GM21390 (cell line): Measurements from ENCODE around the gene DOCK3.
"Not testable (repeated sequence)": the region's sequence is repeated elsewhere in the genome, so short reads cannot be mapped to it uniquely, and the experiment has no call there.

Source experiments
- ATAC-seq: cut with Tn5 transposase; IDR thresholded peaks from one replicate; pipeline ENCODE4 v1.9.1; 2021; ENCODE audit not compliant: unreplicated experiment

Gene DOCK3

DNA sequence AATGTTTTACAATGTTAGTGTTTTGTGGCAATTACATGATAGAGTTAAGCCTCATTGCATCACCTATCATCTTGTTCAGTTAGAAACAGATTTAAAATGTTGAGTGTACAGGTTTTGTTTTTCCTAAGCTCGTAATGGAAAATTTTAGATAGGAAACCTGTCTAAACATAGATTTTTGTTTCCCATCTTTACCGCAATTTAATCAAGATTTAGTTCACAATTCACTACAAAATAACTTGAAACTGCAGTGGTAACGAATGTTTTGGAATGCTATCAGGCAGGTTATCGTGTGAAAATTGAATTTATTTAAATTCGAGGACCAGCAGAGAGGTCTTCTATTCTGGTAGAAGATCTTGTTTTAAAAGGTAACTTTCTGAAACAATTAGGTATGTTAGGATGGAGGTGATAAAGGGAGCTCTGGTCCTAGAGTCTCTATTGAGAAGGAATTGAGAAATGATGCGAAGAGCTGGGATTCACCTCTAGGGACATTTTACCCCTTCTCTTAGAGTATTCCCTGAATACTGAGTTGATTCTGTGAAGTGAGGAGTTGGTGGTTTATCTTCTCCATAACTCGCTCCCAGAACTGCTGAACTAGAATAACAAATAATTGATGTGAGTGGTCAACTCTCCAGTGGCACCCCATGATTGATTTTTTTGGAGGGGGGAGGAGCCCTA, 1.4 kb downstream of the DOCK3 start:
- ATAC-seq: no peak

DNA sequence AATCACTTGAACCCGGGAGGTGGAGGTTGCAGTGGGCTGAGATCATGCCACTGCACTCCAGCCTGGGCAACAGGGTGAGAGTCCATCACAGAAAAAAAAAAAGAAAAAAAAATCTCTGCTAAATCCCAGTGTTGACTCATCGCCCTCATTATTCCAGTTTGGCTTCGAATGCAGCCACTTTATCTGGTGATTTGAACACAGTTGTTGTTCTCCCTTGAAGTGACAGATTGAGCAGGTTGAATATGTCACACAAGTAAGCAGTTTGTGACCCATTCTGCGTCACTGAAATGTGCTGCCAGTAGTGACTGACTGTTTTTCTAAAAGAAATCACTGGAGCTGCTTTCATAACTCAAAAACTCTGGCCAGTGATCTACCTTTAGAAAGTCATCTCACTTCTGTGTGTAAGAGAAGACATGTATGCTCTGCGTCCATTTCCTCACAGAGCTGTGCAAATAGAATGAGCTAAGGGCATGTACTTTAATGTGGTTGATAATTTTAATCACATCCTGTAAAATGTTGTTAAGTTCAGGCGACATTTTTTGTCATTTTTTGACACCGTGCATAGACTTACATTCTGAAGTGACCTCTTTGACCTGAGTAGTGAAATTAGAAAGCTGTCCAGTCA, 12.5 kb downstream of the DOCK3 start:
- ATAC-seq: no peak

GRCh38 chr3:50687916-50688315, 13.2 kb downstream of the DOCK3 start:
- ATAC-seq: no peak

DNA sequence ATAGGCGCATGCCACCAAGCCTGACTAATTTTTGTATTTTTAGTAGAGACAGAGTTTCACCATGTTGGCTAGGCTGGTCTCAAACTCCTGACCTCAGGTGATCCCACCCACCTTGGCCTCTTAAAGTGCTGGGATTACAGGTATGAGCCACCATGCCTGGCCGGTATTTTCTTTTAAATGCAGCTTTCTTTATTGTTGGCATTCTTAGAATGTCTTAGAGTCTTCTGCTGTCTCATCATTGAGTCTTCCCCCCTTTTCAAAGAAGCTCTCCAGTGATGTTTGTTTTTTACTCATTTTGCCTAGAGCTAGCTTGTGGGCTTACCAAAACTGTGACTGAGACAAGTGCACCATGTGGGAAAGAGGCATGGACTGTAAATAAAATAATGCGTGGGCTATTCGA, 13.9 kb downstream of the DOCK3 start:
- ATAC-seq: not testable (repeated sequence)

GRCh38 chr3:50689558-50689957, 14.8 kb downstream of the DOCK3 start:
- ATAC-seq: no peak

DNA sequence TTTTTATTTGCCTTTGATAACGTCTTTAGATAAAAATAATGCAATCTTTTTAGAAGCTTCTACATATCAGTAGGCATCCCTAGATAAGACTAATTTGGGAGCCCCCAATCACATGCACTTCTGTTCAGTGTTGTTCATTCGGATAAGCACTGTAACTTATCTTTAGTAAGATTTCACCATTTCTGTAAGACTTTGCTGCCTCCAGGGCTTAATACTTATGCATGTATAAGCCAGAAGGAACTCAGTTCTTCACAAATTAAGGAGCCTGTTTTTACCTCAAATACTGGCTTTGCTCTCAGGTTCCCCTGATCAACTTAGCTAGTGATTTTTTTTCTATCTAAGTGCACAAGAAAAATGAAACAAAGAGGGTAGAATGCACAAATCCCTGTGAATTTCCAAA, 20.3 kb downstream of the DOCK3 start:
- ATAC-seq: no peak

- no peak for ATAC-seq
Measured at GRCh38 chr3:50696276-50696675, 21.5 kb downstream of the DOCK3 start.

GRCh38 chr3:50698269-50698668, 23.5 kb downstream of the DOCK3 start:
- ATAC-seq: no peak

DNA sequence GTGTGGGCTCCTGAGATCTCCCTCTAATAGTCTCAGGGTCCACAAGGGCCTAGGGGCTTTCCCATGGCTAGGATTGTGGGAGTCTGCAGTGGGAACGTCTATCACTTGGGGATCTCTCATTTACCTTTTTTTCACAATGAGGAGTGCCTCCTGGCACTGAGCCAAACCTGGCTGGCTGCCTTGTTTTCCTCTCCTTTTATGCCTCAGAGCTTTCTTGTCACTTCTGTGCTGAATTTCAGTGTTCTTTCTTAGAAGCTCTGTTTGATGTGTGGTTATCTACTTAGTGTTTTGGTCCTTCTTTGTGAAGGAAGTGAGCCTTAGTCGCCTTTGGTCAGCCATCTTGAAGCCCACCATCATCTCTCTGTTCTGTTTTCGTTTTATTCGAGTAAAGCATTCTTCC, 33.9 kb downstream of the DOCK3 start:
- ATAC-seq: no peak

DNA sequence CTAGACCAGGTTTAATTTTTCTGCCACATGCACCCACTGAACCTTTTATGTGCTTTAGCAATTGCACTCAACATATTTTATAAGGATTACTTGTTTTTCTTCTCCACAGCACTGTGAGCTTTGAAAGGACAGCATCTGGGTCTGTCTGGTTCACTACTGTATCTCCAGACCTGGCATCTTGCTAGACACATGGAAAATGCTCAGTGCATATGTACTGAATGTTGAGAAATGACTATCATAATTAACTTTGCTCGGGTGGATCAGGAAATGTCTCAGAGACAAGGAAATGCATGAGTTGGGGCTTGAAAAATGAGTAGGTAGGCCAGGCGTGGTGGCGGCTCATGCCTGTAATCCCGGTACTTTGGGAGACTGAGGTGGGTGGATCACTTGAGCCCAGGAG, 40.2 kb downstream of the DOCK3 start:
- ATAC-seq: no peak

DNA sequence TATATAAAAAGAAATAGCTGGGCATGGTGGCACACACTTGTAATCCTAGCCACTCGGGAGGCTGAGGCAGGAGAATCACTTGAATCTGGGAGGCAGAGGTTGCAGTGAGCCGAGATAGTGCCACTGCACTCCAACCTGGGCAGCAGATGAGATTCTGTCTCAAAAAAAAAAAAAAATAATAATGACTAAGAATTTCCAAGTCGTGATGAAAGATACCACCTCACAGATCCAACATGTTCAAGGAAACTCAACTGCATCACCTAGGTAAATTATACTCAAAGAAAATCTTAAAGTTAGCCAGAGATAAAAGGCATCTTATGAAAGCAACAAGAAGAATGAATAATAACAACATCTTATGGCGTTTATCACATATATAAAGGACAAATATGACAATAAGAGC, 50.1 kb downstream of the DOCK3 start:
- no peak for ATAC-seq

DNA sequence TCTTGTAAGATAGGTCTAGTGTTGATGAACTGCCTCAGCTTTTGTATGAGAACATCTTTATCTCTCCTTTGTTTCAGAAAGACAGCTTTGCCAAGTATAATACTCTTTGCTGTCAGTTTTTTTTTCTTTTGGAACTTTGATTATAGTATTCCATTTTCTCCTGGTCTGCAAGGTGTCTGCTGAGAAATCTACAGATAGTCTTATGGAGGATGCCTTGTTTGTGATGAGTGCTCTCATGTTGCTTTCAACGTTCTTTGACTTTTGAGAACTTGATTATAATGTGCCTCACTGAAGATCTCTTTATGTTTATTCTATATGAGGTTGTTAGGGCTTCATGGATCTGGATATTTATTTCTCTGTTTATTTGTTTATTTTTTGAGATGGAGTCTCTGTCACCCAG, 60.3 kb downstream of the DOCK3 start:
- ATAC-seq: no peak

DNA sequence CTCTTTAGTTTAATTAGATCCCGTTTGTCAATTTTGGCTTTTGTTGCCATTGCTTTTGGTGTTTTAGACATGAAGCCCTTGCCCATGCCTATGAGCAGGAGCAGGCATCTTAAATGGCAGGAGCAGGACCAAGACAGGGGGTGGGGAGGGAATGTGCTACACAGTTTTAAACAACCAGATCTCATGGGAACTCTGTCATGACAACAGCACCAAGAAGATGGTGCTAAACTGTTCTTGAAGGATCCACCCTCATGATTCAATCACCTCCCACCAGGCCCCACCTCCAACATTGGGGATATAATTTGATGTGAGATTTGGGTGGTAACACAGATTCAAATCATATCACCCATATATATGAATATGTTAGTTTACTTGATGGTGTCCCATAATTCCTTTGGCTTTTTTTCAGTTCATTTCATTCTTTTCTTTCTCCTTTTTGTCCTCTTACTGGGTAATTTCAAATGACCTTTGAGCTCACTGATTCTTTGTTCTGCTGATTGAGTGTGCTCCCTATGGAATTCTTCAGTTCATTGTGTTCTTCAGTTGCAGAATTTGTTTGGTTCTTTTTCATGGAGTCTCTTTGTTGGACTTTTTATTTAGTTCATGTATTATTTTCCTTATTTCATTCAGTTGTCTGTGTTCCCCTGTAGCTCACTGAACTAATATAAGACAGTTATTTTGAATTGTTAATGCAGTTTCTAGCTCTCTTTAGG, 62.6 kb downstream of the DOCK3 start:
- ATAC-seq: no peak

- no peak for ATAC-seq
Measured at GRCh38 chr3:50737906-50738598, 63.3 kb downstream of the DOCK3 start.

DNA sequence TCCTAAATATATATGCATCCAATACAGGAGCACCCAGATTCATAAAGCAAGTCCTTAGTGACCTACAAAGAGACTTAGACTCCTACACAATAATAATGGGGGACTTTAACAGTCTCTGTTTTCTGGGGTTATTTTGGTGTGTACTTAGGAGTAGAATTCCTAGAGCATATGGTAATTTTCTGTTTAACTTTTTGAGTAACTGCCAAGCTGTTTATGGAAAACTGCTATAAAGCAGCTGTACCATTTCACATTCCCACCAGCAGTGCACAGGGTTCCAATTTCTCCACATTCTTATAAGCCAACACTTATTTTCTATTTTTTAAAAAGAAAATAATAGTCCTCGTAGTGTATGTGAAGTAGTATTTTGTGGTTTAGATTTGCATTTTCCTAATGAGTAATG, 68.9 kb downstream of the DOCK3 start:
- no peak for ATAC-seq

DNA sequence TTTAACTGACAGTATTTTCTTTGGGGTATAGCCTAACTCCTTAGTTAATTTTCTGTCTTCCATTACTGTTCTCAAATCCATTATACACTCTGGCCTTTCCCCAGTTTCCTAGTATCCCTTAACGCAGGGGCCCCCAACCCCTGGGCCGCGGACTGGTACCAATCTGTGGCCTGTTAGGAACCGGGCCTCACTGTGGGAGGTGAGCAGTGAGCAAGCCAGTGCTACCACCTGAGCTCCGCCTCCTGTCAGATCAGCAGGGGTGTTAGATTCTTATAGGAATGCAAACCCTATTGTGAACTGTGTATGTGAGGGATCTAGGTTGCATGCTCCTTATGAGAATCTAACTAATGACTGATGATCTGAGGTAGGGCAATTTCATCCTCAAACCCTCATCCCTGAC, 75.1 kb downstream of the DOCK3 start:
- no peak for ATAC-seq

GRCh38 chr3:50759015-50759414, 84.3 kb downstream of the DOCK3 start:
- ATAC-seq: no peak

DNA sequence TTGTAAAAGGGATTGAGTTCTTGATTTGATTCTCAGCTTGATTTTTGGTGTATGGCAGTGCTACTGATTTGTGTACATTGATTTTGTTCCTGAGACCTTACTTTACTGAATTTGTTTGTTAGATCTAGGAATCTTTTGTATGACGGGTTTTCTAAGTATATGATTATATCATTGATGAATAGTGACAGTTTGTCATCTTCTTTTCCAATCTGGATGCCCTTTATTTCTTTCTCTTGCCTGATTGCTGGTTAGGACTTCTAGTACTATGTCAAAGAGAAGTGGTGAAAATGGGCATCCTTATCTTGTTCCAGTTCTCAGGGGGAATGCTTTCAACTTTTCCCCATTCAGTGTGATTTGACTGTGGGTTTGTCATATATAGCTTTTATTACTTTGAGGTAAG, 103.0 kb downstream of the DOCK3 start:
- no peak for ATAC-seq

GRCh38 chr3:50781766-50782165, 107.0 kb downstream of the DOCK3 start:
- ATAC-seq: not testable (repeated sequence)

DNA sequence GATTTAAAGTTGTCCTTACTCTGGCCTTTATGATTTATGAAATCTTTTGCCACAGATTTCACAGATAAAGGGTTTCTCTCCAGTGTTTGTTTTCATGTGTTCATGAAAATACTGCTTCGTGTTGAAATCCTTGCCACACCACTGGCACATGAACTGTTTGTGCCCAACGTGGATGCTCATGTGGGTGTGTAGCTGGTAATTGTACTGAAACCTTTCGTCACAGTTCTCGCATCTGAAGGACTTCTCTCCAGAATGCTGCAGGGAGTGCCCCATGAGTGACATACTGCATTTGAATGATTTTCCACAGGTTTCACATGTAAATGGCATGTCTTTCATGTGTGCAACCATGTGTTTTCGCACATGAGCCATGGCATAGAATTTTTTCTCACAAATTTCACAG, 111.9 kb downstream of the DOCK3 start:
- no peak for ATAC-seq

GRCh38 chr3:50790894-50791293, 116.2 kb downstream of the DOCK3 start:
- not testable (repeated sequence) for ATAC-seq

DNA sequence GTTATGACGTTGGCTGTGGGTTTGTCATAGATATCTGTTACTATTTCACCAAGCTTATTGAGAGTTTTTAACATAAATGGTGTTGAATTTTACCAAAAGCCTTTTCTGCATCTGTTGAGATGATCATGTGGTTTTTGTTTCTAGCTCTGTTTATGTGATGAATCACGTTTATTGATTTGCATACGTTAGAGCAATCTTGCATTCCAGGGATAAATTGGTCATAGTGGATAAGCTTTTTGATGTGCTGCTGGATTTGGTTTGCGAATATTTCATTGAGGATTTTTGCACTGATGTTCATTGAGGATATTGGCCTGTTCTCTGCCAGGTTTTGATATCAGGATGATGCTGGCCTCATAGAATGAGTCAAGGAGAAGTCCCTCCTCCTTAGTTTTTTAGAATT, 117.8 kb downstream of the DOCK3 start:
- no peak for ATAC-seq
